Epithelial cell of esophagus (primary cell): Measurements from ENCODE around the gene MYBBP1A.

Experiments used
- DNase-seq: peaks from one replicate; pipeline ENCODE4 v3.0.0; 2010; ENCODE audit warnings: low read depth
- H3K4me3 ChIP-seq: 2 replicates; pipeline ENCODE4 v1.5.1; 2011; ENCODE audit warnings: mild to moderate bottlenecking, low read length, control low read depth
- CTCF ChIP-seq: IDR thresholded peaks from 2 replicates; pipeline ENCODE4 v1.5.1; 2011; ENCODE audit warnings: low read depth, mild to moderate bottlenecking, low read length, control low read depth, inconsistent platforms; ENCODE audit not compliant: insufficient read depth; ENCODE audit errors: missing control alignments

Gene MYBBP1A

GRCh38 chr17:4538236-4539002 lies 16.8 kb downstream of the MYBBP1A start:
- no peak overlapping the region for H3K4me3 ChIP-seq
- DNase-seq, result no peak
- no peak for TF ChIP-seq CTCF

GRCh38 chr17:4537451-4538235 lies 17.5 kb downstream of the MYBBP1A start:
- TF ChIP-seq CTCF, result no peak
- DNase-seq, result no peak
- H3K4me3 ChIP-seq, result no peak overlapping the region

- no peak for DNase-seq
- no peak overlapping the region for H3K4me3 ChIP-seq
- TF ChIP-seq CTCF, result no peak
Measured at GRCh38 chr17:4536742-4537411, 18.3 kb downstream of the MYBBP1A start.

DNA sequence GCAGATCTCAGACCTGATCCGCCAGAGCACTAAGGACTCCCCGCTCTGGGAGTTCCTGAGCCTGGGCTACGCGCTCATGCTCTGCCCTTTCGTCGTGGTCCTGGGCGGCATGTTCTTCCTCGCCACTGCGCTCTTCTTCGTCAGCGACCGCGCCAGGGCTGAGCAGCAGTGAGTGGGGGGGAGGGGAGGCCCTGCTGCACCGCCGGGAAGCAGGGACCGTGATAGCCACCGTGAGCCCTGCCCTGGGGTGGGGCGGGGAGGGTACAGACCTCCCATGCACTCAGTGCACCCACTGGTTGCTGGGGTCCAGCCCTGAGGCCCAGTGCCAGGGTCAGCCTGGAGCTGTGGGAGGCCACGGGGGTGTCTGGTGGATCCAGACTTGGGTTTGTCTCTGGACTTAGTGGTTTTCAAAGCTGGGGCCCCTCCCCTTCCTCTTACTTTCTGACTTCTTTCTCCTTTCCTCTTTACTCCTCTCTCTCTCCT lies 18.9 kb downstream of the MYBBP1A start:
- no peak overlapping the region for H3K4me3 ChIP-seq
- no peak for TF ChIP-seq CTCF
- DNase-seq, result no peak

GRCh38 chr17:4535667-4536258 lies 19.4 kb downstream of the MYBBP1A start:
- no peak for DNase-seq
- no peak for TF ChIP-seq CTCF
- no peak overlapping the region for H3K4me3 ChIP-seq

DNA sequence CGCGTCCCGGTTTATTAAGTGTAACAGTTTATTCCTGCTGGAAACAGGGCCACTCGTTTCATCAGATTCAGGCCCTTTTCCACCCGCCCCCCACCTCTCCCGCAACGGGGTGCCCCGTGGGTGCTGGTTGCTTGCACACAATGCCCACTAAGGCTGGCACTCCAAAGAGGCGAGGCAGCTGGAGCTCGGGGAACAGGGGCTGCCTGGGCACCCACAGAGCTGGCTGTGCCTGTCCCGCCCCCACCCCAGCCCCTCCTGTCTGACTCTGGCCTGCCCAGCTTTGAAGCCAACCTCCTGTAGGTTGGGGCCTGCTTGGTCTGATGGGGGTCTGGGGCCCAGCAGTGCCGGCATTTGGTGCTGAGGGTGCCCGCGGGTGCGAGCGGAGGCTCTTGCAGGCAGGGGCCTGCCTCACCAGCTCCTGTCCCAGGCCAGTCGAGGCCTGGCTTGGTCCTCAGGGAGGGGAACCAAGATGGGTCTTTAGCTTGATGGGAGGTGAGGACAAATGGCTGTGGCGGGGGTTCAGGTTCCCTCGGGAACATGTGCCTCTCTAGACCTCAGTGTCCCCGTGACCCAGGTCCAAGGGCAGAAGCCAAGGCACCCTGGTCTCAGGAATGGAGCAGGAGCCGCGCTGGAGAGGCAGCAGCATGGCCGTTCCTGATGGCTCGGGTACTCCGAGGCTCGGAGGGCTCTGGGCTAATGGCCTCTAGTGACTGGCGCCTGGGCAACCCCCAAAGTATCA lies 20.1 kb downstream of the MYBBP1A start:
- TF ChIP-seq CTCF, result no peak
- no peak overlapping the region for H3K4me3 ChIP-seq
- no peak for DNase-seq
